ENCODE results near the gene ABI3BP. TPM values are rescaled to one million over a fixed set of nuclear protein-coding genes. Genes with fewer than 3 reads are reported as not detected.
A peak's percentile ranks its signal among the peaks of the same experiment; 100 is the strongest.

The ABI3BP gene
- total RNA-seq, 1 experiment from 2014 or later = 21.9 TPM

GRCh38 chr3:100776097-100776729 lies 217.0 kb downstream of the ABI3BP start:
- no peak for DNase-seq (ENCODE audit: low read depth)

GRCh38 chr3:100775669-100776068 lies 217.6 kb downstream of the ABI3BP start:
- peak; percentile 25 for DNase-seq (ENCODE audit: low read depth)

- DNase-seq (ENCODE audit: low read depth) = no peak
Observed at GRCh38 chr3:100775226-100775625, 218.0 kb downstream of the ABI3BP start.

GRCh38 chr3:100769693-100770092 lies 223.5 kb downstream of the ABI3BP start:
- DNase-seq (ENCODE audit: low read depth) = no peak

GRCh38 chr3:100766069-100766468 lies 227.2 kb downstream of the ABI3BP start:
- no peak for DNase-seq (ENCODE audit: low read depth)

GRCh38 chr3:100765437-100765975 lies 227.7 kb downstream of the ABI3BP start:
- DNase-seq (ENCODE audit: low read depth) = no peak

- DNase-seq (ENCODE audit: low read depth) = no peak
Observed at GRCh38 chr3:100761951-100762350, 231.3 kb downstream of the ABI3BP start.

- no peak for DNase-seq (ENCODE audit: low read depth)
Observed at GRCh38 chr3:100761211-100761942, 231.8 kb downstream of the ABI3BP start.

- DNase-seq (ENCODE audit: low read depth) = no peak
Observed at GRCh38 chr3:100760377-100760776, 232.8 kb downstream of the ABI3BP start.

GRCh38 chr3:100759950-100760349 lies 233.3 kb downstream of the ABI3BP start:
- DNase-seq (ENCODE audit: low read depth) = no peak

GRCh38 chr3:100759159-100759558 lies 234.1 kb downstream of the ABI3BP start:
- DNase-seq (ENCODE audit: low read depth) = no peak

- DNase-seq (ENCODE audit: low read depth) = no peak
Observed at GRCh38 chr3:100756441-100756840, 236.8 kb downstream of the ABI3BP start.

- peak; percentile 31 for DNase-seq (ENCODE audit: low read depth)
Observed at GRCh38 chr3:100754563-100755334, 238.5 kb downstream of the ABI3BP start.

- no peak for DNase-seq (ENCODE audit: low read depth)
Observed at GRCh38 chr3:100753846-100754245, 239.4 kb downstream of the ABI3BP start.

GRCh38 chr3:100748967-100749366 lies 244.3 kb downstream of the ABI3BP start:
- no peak for DNase-seq (ENCODE audit: low read depth)

- no peak for DNase-seq (ENCODE audit: low read depth)
Observed at GRCh38 chr3:100748220-100748619, 245.0 kb downstream of the ABI3BP start.

GRCh38 chr3:100746092-100746491 lies 247.1 kb downstream of the ABI3BP start:
- no peak for DNase-seq (ENCODE audit: low read depth)

GRCh38 chr3:100745617-100746016 lies 247.6 kb downstream of the ABI3BP start:
- DNase-seq (ENCODE audit: low read depth) = no peak

GRCh38 chr3:100744671-100745070 lies 248.6 kb downstream of the ABI3BP start:
- no peak for DNase-seq (ENCODE audit: low read depth)

GRCh38 chr3:100743535-100743934 lies 249.7 kb downstream of the ABI3BP start:
- DNase-seq (ENCODE audit: low read depth) = no peak

GRCh38 chr3:100740207-100740606 lies 253.0 kb downstream of the ABI3BP start:
- peak; percentile 34 for DNase-seq (ENCODE audit: low read depth)

GRCh38 chr3:100737334-100737733 lies 255.9 kb downstream of the ABI3BP start:
- peak; percentile 23 for DNase-seq (ENCODE audit: low read depth)
